Measurements from ENCODE around the gene PUDP. TPM values are rescaled to one million over a fixed set of nuclear protein-coding genes. Genes with fewer than 3 reads are reported as not detected.
"Not testable (repeated sequence)": the region's sequence is repeated elsewhere in the genome, so short reads cannot be mapped to it uniquely, and the experiment has no call there.

The PUDP gene
- polyA plus RNA-seq, 1 experiment: 32.0 TPM

DNA sequence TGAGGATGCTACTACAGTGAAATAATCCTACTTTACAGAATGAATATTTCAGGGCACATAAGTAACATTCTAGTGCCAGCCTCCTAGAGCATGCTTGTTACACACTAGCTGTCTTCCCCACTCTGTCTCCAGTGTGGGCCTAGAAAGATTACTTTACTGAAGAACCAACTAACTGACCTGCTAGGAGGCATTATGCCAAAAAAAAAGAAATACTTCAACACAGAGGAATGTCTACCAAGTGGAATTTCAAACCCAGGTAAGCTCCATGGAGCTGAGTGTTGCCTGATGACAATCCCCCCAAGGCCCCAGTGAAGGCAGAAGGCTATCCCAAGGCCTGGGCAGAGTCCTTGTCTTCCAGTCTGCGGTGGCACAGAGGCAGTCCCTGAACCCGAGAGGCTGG, 41.3 kb downstream of the PUDP start:
- Histone ChIP-seq H3K9me3 (ENCODE audit: control insufficient read depth, insufficient read depth, low read length) (no peaks in the 10 kb centered on the region), H3K27ac (ENCODE audit: low read depth, low read length) (no peak overlapping the region), H3K27me3 (ENCODE audit: control insufficient read depth, insufficient read depth, low read length) (no peaks in the 10 kb centered on the region), H3K4me3 (ENCODE audit: low read depth, low read length) (no peak overlapping the region)
- CTCF ChIA-PET: no interaction called here
- no peak for DNase-seq (ENCODE audit: low read depth, low spot score)
- POLR2A ChIA-PET: no interaction called here
- TF ChIP-seq, protein P1, sequence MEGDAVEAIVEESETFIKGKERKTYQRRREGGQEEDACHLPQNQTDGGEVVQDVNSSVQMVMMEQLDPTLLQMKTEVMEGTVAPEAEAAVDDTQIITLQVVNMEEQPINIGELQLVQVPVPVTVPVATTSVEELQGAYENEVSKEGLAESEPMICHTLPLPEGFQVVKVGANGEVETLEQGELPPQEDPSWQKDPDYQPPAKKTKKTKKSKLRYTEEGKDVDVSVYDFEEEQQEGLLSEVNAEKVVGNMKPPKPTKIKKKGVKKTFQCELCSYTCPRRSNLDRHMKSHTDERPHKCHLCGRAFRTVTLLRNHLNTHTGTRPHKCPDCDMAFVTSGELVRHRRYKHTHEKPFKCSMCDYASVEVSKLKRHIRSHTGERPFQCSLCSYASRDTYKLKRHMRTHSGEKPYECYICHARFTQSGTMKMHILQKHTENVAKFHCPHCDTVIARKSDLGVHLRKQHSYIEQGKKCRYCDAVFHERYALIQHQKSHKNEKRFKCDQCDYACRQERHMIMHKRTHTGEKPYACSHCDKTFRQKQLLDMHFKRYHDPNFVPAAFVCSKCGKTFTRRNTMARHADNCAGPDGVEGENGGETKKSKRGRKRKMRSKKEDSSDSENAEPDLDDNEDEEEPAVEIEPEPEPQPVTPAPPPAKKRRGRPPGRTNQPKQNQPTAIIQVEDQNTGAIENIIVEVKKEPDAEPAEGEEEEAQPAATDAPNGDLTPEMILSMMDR (IDR thresholded peaks at IDR 0.05; ENCODE audit: low read depth, low read length): no peak

DNA sequence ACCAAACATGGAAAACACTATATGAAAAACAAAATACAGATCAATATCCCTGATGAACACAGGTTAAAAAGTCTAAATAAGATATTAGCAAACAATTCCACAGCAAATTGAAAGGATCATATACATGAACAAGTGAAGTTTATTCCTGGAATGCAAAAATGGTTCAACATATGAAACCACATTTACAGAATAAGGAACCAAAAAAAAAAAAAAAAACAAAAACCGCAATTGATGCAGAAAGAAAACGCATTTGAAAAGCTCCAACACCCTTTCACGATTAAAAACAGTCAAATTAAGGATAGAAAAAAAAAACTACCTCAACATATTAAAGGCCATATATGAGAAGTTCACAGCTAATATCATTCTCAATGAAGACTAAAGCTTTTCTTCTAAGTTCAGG, 45.8 kb downstream of the PUDP start:
- ChIA-PET CTCF (no interaction called here), POLR2A (interaction anchor here (0.7 kb wide), 1 partner anchor 21 kb away, joined by 7 read pairs; no protein-coding TSS in a partner anchor)
- DNase-seq (ENCODE audit: low read depth, low spot score): no peak
- Histone ChIP-seq H3K27me3 (ENCODE audit: control insufficient read depth, insufficient read depth, low read length) (no peaks in the 10 kb centered on the region), H3K4me3 (ENCODE audit: low read depth, low read length) (no peak overlapping the region), H3K9me3 (ENCODE audit: control insufficient read depth, insufficient read depth, low read length) (no peaks in the 10 kb centered on the region), H3K27ac (ENCODE audit: low read depth, low read length) (no peak overlapping the region)
- TF ChIP-seq, protein P1 (IDR thresholded peaks at IDR 0.05; ENCODE audit: low read depth, low read length): no peak

DNA sequence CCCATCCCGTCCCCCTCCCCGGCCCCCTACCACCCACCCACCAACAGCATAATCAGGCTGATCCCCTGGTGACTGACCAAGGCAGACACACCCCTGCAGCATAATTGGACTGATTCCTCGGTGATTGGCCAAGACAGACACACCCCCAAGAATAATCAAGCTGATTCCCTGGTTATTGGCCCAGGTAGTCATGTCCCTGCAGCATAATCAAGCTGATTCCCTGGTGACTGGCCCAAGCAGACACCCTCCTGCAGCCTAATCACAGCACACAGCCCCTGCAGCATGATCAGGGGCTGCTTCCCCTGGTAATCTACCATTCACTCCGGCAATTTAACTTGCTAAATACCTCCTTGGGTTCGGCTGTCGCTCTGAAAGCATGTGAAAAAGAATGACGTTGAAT, 47.9 kb downstream of the PUDP start:
- DNase-seq (ENCODE audit: low read depth, low spot score): no peak
- Histone ChIP-seq H3K27ac (ENCODE audit: low read depth, low read length) (no peak overlapping the region), H3K9me3 (ENCODE audit: control insufficient read depth, insufficient read depth, low read length) (no peaks in the 10 kb centered on the region), H3K27me3 (ENCODE audit: control insufficient read depth, insufficient read depth, low read length) (no peaks in the 10 kb centered on the region), H3K4me3 (ENCODE audit: low read depth, low read length) (no peak overlapping the region)
- ChIA-PET POLR2A (no interaction called here), CTCF (no interaction called here)
- TF ChIP-seq, protein P1 (IDR thresholded peaks at IDR 0.05; ENCODE audit: low read depth, low read length): no peak

DNA sequence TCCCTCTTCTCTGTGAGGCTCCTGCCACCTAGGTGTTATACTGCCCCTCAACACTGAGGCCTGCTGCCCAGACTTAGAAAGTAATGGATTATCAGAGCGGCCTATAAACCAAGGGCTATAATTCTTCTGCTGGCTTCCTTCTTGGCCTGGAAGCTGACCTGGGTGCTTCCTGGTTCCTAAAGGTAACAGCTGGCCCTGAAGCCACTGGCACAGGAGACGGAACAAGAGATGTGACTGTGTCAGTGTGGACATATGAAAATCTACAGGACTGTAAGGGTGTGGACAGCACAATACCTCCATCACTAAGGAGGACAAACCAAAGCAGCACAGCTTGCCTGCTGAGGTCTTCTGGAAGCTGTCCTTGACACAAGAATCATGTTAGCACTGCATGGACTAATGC, 52.3 kb downstream of the PUDP start:
- H3K27ac ChIP-seq (ENCODE audit: low read depth, low read length); H3K27me3 ChIP-seq (ENCODE audit: control insufficient read depth, insufficient read depth, low read length); POLR2A ChIA-PET; DNase-seq (ENCODE audit: low read depth, low spot score); H3K4me3 ChIP-seq (ENCODE audit: low read depth, low read length); H3K9me3 ChIP-seq (ENCODE audit: control insufficient read depth, insufficient read depth, low read length); CTCF ChIA-PET: not testable (repeated sequence)

DNA sequence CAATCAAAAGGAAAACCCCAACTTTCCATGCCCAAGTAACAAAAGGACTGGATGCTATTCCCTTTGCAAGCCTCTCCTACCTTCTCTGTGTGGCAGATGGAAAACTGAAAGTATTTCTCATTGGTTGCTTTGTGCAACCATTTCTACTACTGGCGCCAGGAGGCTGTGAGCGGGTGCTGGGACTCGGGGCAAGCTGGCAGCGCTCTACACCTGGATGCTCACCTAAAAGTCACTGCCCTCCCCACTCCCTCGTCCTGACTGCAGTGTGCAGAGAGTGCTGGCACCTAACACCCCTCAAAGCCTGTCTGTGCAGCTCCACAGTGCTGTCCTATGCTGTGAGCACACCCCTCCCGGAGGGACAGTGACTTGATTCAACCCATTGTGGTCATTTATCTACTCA, 54.6 kb downstream of the PUDP start:
- Histone ChIP-seq H3K27me3 (ENCODE audit: control insufficient read depth, insufficient read depth, low read length) (no peaks in the 10 kb centered on the region), H3K9me3 (ENCODE audit: control insufficient read depth, insufficient read depth, low read length) (no peaks in the 10 kb centered on the region), H3K4me3 (ENCODE audit: low read depth, low read length) (no peak overlapping the region), H3K27ac (ENCODE audit: low read depth, low read length) (no peak overlapping the region)
- CTCF ChIA-PET: no interaction called here
- POLR2A ChIA-PET: no interaction called here
- no peak for DNase-seq (ENCODE audit: low read depth, low spot score)
- TF ChIP-seq, protein P1 (IDR thresholded peaks at IDR 0.05; ENCODE audit: low read depth, low read length): no peak

DNA sequence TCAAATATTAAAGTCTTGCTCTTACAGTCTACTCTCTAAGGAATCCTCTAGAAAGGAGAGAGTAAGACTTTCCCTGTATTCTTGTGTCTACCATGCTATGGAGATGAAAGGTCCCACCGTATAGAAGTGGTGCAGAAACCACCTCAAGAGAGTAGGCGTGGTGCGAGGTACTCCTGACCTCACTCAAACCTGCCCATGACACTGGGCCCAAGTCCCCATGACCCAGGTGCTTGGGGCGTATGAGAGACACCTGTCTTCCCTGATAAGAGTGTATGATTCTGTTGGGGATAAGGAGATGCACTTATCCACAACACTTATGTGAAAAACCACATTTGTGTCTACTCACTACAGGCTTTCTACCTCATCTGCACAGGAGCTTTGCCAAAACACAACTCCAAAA, 55.4 kb downstream of the PUDP start:
- CTCF ChIA-PET: no interaction called here
- Histone ChIP-seq H3K27me3 (ENCODE audit: control insufficient read depth, insufficient read depth, low read length) (no peaks in the 10 kb centered on the region), H3K9me3 (ENCODE audit: control insufficient read depth, insufficient read depth, low read length) (no peaks in the 10 kb centered on the region), H3K27ac (ENCODE audit: low read depth, low read length) (no peak overlapping the region), H3K4me3 (ENCODE audit: low read depth, low read length) (no peak overlapping the region)
- TF ChIP-seq, protein P1 (IDR thresholded peaks at IDR 0.05; ENCODE audit: low read depth, low read length): no peak
- POLR2A ChIA-PET: no interaction called here
- no peak for DNase-seq (ENCODE audit: low read depth, low spot score)

Measured in AG04450 (cell line).